CD4-positive, alpha-beta T cell treated with Interleukin-4 for 4 hours (primary cell): ENCODE measurements around the gene NUDT1.
"Not testable (repeated sequence)": the region's sequence is repeated elsewhere in the genome, so short reads cannot be mapped to it uniquely, and the experiment has no call there.

Experiments
- DNase-seq: peaks from one replicate; pipeline ENCODE4 v3.0.0-alpha.2; 2020

Gene NUDT1

GRCh38 chr7:2251381-2251780 lies 9.4 kb downstream of the NUDT1 start:
- no peak for DNase-seq

- DNase-seq, result no peak
Measured at GRCh38 chr7:2251841-2252771, 10.1 kb downstream of the NUDT1 start.

GRCh38 chr7:2253021-2253420 lies 11.0 kb downstream of the NUDT1 start:
- DNase-seq, result no peak

GRCh38 chr7:2253525-2254244 lies 11.7 kb downstream of the NUDT1 start:
- DNase-seq, result no peak

- DNase-seq, result no peak
Measured at GRCh38 chr7:2254429-2255144, 12.6 kb downstream of the NUDT1 start.

GRCh38 chr7:2255145-2256139 lies 13.4 kb downstream of the NUDT1 start:
- no peak for DNase-seq

GRCh38 chr7:2256306-2257045 lies 14.4 kb downstream of the NUDT1 start:
- DNase-seq, result no peak

GRCh38 chr7:2257046-2257551 lies 15.1 kb downstream of the NUDT1 start:
- DNase-seq, result no peak

GRCh38 chr7:2257651-2258050 lies 15.6 kb downstream of the NUDT1 start:
- DNase-seq, result no peak

GRCh38 chr7:2258661-2259365 lies 16.8 kb downstream of the NUDT1 start:
- no peak for DNase-seq

GRCh38 chr7:2259480-2259879 lies 17.5 kb downstream of the NUDT1 start:
- DNase-seq, result no peak

GRCh38 chr7:2260820-2261219 lies 18.8 kb downstream of the NUDT1 start:
- DNase-seq, result no peak

GRCh38 chr7:2261611-2262010 lies 19.6 kb downstream of the NUDT1 start:
- no peak for DNase-seq

- DNase-seq, result no peak
Measured at GRCh38 chr7:2263176-2263575, 21.1 kb downstream of the NUDT1 start.

GRCh38 chr7:2264158-2264557 lies 22.1 kb downstream of the NUDT1 start:
- no peak for DNase-seq

- DNase-seq, result no peak
Measured at GRCh38 chr7:2266911-2267310, 24.9 kb downstream of the NUDT1 start.

GRCh38 chr7:2269089-2269990 lies 27.3 kb downstream of the NUDT1 start:
- not testable (repeated sequence) for DNase-seq

- no peak for DNase-seq
Measured at GRCh38 chr7:2269991-2270460, 28.0 kb downstream of the NUDT1 start.

GRCh38 chr7:2270495-2270894 lies 28.5 kb downstream of the NUDT1 start:
- DNase-seq, result no peak
